A549 (cell line): ENCODE results near the gene GRM4. TPM values are rescaled to one million over a fixed set of nuclear protein-coding genes. Genes with fewer than 3 reads are reported as not detected.

Source experiments
- ATAC-seq, 2 experiments: fragments of 200-7000 bp in 1 of 2; fragments of >200 bp in 1 of 2; cut with Nextera tagmentation in 1 of 2; cut with Tn5 transposase in 1 of 2; 3 replicates each; pipeline versions ENCODE4 v1.8.0 to v1.9.1; 2018 to 2020; ENCODE audit warnings: mild to moderate bottlenecking in 1 of 2, moderate library complexity in 1 of 2
- CTCF ChIA-PET: fragments of 300-600 bp; sonication (Branson Sonifier 250); formaldehyde crosslinking; extraction: SDS; loops from one replicate; lab custom pipeline; 2021; ENCODE audit warnings: antibody characterized with exemption, inconsistent platforms; lab: Yijun Ruan, JAX
- POLR2A ChIA-PET: fragments of 350-600 bp; formaldehyde crosslinking; extraction: SDS; loops from one replicate; lab custom pipeline; 2021; ENCODE audit warnings: antibody characterized with exemption, inconsistent platforms; lab: Yijun Ruan, JAX
- DNase-seq, 2 experiments: peaks; one replicate each; pipeline versions ENCODE4 v3.0.0 to v3.0.0-alpha.2; 2011 to 2016; ENCODE audit warnings: low read depth in 1 of 2, low spot score in 1 of 2
- FAIRE-seq: peaks from 2 replicates; lab custom pipeline; 2011; peaks lifted over from hg19 to GRCh38; lab: Jason Lieb, UNC
- H3K27ac ChIP-seq, 2 experiments: fragments of >200 bp; sonication (Bioruptor Twin); formaldehyde crosslinking; 3 replicates each; pipeline ENCODE4 v1.5.1; 2016 to 2017
- H3K4me1 ChIP-seq: fragments of >200 bp; sonication (Bioruptor Twin); formaldehyde crosslinking; 3 replicates; pipeline ENCODE4 v1.6.1; 2016
- H3K4me2 ChIP-seq: fragments of >200 bp; sonication (Bioruptor Twin); formaldehyde crosslinking; 3 replicates; pipeline ENCODE4 v1.6.1; 2016
- H3K4me3 ChIP-seq: fragments of >200 bp; sonication (Bioruptor Twin); formaldehyde crosslinking; 3 replicates; pipeline ENCODE4 v1.5.1; 2016
- H3K9me3 ChIP-seq: fragments of >200 bp; sonication (Bioruptor Twin); formaldehyde crosslinking; 3 replicates; pipeline ENCODE4 v1.6.1; 2016
- CBX2 ChIP-seq: fragments of 200-600 bp; sonication (generic); IDR thresholded peaks from 2 replicates; pipeline ENCODE4 v1.6.1; 2016; ENCODE audit warnings: low read depth, mild to moderate bottlenecking, borderline replicate concordance
- EHF ChIP-seq: fragments of 250-450 bp; sonication (Bioruptor Pico); IDR thresholded peaks from 2 replicates; pipeline ENCODE4 v1.5.0; 2020; ENCODE audit warnings: mild to moderate bottlenecking
- EP300 ChIP-seq, 2 experiments: fragments of >200 bp; sonication (Bioruptor Twin); formaldehyde crosslinking; IDR thresholded peaks; 2 replicates in 1 of 2; 3 replicates in 1 of 2; pipeline ENCODE4 v1.6.1; 2016 to 2017
- FOSL2 ChIP-seq, 2 experiments: fragments of 450-650 bp in 1 of 2; fragments of >200 bp in 1 of 2; sonication (Bioruptor Twin) in 1 of 2; formaldehyde crosslinking; IDR thresholded peaks; 2 replicates each; pipeline versions ENCODE4 v1.5.0 to v1.6.1; 2016 to 2020; ENCODE audit warnings: mild to moderate bottlenecking in 1 of 2, moderate library complexity in 1 of 2
- FOXS1 ChIP-seq: fragments of 250-450 bp; sonication (Bioruptor Pico); IDR thresholded peaks from 2 replicates; pipeline ENCODE4 v1.5.0; 2020; ENCODE audit warnings: mild to moderate bottlenecking, moderate library complexity
- GATA3 ChIP-seq: IDR thresholded peaks from 2 replicates; pipeline ENCODE4 v1.6.1; 2012; ENCODE audit warnings: borderline replicate concordance
- HDAC2 ChIP-seq: fragments of 200-600 bp; sonication (generic); IDR thresholded peaks from 2 replicates; pipeline ENCODE4 v1.6.1; 2016
- HEYL ChIP-seq: fragments of 250-450 bp; sonication (Bioruptor Pico); IDR thresholded peaks from 2 replicates; pipeline ENCODE4 v1.8.0; 2021; ENCODE audit warnings: mild to moderate bottlenecking, moderate library complexity
- KDM5A ChIP-seq: fragments of 200-600 bp; sonication (generic); IDR thresholded peaks from 2 replicates; pipeline ENCODE4 v1.6.1; 2016; ENCODE audit warnings: antibody characterized with exemption, mild to moderate bottlenecking
- MAFK ChIP-seq: fragments of 450-650 bp; IDR thresholded peaks from 2 replicates; pipeline ENCODE4 v1.6.1; 2014; ENCODE audit not compliant: partially characterized antibody
- NFE2L2 ChIP-seq: fragments of 150-350 bp; conservative IDR thresholded peaks from 2 replicates; pipeline ENCODE4 v1.6.1; 2014; ENCODE audit warnings: low read length
- POLR2A ChIP-seq: IDR thresholded peaks from 2 replicates; pipeline ENCODE4 v1.6.1; 2012; ENCODE audit warnings: mild to moderate bottlenecking, low read length
- POLR2AphosphoS2 ChIP-seq: conservative IDR thresholded peaks from 2 replicates; pipeline ENCODE4 v1.6.1; 2012; ENCODE audit warnings: low read length, improper control_type of control experiment, inconsistent platforms
- RARB ChIP-seq: fragments of 250-450 bp; sonication (Bioruptor Pico); IDR thresholded peaks from 2 replicates; pipeline ENCODE4 v1.8.0; 2021; ENCODE audit warnings: mild to moderate bottlenecking, moderate library complexity
- SMC3 ChIP-seq: fragments of >200 bp; sonication (Bioruptor Twin); formaldehyde crosslinking; IDR thresholded peaks from 3 replicates; pipeline ENCODE4 v1.6.1; 2018; ENCODE audit warnings: inconsistent platforms
- TFCP2L1 ChIP-seq: fragments of 250-450 bp; sonication (Bioruptor Pico); IDR thresholded peaks from 2 replicates; pipeline ENCODE4 v1.5.0; 2021; ENCODE audit warnings: mild to moderate bottlenecking
- ZC3H11A ChIP-seq: fragments of 450-650 bp; IDR thresholded peaks from 2 replicates; pipeline ENCODE4 v1.6.1; 2014; ENCODE audit warnings: antibody characterized with exemption, mild to moderate bottlenecking
- ZFP36 ChIP-seq: fragments of 450-650 bp; IDR thresholded peaks from 2 replicates; pipeline ENCODE4 v1.6.1; 2014; ENCODE audit warnings: borderline replicate concordance; ENCODE audit not compliant: partially characterized antibody
- ZSCAN20 ChIP-seq: fragments of 250-450 bp; sonication (Bioruptor Pico); IDR thresholded peaks from 2 replicates; pipeline ENCODE4 v1.8.0; 2022; ENCODE audit warnings: mild to moderate bottlenecking, moderate library complexity
- WGBS: methylation state at CpG from one replicate; pipeline ENCODE4 v1.1.6; 2017; ENCODE audit errors: missing lambda C conversion rate; 5-methylcytosine and 5-hydroxymethylcytosine counted together
- polyA plus RNA-seq, 4 experiments: library from polyadenylated mRNA; depleted of rRNA in 3 of 4; stranded (reverse); fragments of >200 nt; fragmentation: RNase III in 1 of 4; extraction: RNeasy Plus Mini Kit Qiagen cat#74134 plus additional on column Dnase treatment in 1 of 4; gene quantifications; 2 replicates in 3 of 4; 3 replicates in 1 of 4; pipeline ENCODE4 v1.2.3, GENCODE V29; 2011 to 2017
- TF ChIP-seq, protein P1 (sequence below): IDR thresholded peaks from 2 replicates; pipeline ENCODE4 v1.6.1; 2012
- TF ChIP-seq, protein P2 (sequence below): fragments of >200 bp; sonication (Bioruptor Twin); formaldehyde crosslinking; IDR thresholded peaks from 3 replicates; pipeline ENCODE4 v1.6.1; 2016
- TF ChIP-seq, protein P3 (sequence below): fragments of 200-600 bp; sonication (generic); IDR thresholded peaks from 2 replicates; pipeline ENCODE4 v1.6.1; 2016; ENCODE audit warnings: antibody characterized with exemption, mild to moderate bottlenecking, moderate library complexity
- TF ChIP-seq, protein P4 (sequence below): IDR thresholded peaks from 2 replicates; pipeline ENCODE4 v1.6.1; 2012; ENCODE audit warnings: low read depth, borderline replicate concordance

GRM4 gene
- polyA plus RNA-seq, 2 of the 4 experiments (the other 2 are of a cell fraction): 0.05 TPM

DNA sequence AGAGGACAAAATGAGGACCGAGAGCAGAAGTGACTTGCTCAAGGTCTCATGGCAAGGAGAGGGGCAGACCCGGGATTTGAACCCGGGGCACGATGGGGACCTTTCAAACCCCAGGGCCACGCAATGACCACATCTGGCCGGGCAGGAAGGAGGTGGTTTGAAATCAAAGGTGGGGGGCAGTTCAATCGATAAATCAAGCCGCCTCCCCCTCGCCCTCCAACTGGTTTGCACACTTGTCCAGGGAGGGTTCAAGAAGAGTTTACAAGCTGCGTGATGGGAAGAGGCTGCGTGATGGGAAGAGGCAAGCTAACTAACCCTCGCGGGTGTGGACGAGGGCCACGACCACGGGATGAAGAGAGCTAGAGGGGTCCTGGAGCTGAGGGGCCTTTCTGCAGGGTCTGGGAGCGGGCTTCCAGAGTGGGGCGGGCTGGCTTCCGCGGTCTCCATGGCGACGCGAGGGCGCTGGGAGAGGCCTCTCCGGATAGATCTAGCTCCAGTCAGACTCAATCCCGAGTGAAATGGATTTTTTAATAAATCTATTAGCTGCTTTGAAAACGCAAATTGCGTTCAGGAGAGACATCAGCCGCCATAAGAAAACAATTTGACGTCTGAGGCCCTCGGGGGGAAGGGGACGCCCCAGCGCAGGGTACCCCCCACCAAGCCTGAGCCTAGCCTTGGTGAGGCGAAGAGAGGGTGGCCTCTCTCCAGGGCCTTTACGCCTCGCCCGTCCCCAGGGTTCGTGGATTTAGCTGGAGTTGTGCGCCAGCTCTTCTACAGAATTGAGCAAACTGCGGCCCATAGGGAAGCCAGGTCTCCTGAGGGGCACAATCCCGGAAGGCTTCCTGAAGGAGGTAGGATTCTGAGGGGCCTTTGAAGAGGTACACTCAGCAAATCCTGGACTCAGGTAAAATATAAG is 143.9 kb downstream of the GRM4 start:
- TF ChIP-seq NFE2L2 (no peak), TFCP2L1 (CRISPR knock-in tag) (no peak), ZFP36 (no peak), ZSCAN20 (CRISPR knock-in tag) (no peak), ZC3H11A (no peak), HEYL (CRISPR knock-in tag) (no peak), MAFK (no peak)
- TF ChIP-seq, all 56 proteins: peak for 0
- no peak overlapping the region for H3K4me3 ChIP-seq
- DNase-seq (no peak), FAIRE-seq (no peak), ATAC-seq (no peak)
- no peaks in the 10 kb centered on the region for H3K4me1 ChIP-seq
- H3K9me3 ChIP-seq: no peaks in the 10 kb centered on the region
- H3K27ac ChIP-seq: no peak overlapping the region
- POLR2A ChIA-PET: no interaction called here
- 73% methylated on average over 40 of the region's 41 CpGs for WGBS
- no peak overlapping the region for H3K4me2 ChIP-seq
- CTCF ChIA-PET: no interaction called here

DNA sequence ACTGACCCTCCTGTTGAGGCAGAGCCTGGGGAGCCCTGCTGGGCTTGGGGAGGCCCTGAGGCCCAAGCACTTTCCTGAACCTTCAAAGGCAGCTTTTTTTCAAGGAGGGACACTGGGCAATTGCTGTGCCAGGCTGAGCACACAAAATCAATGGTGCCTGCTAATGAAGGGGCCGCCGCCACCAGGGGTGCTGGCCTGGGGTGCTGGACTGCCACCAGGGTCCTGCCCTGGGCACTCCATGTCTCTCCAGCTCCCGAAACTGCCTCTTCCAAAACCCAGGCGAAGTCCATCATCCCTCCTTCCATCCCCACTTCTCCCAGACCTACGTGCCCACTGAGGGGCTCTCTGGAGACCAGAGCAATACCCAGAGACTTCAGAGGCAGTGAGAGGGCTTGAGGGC is 145.6 kb downstream of the GRM4 start:
- DNase-seq (no peak), ATAC-seq (no peak), FAIRE-seq (no peak)
- no peaks in the 10 kb centered on the region for H3K9me3 ChIP-seq
- TF ChIP-seq HDAC2 (no peak), KDM5A (no peak), ZFP36 (no peak), EHF (CRISPR knock-in tag) (no peak), FOXS1 (CRISPR knock-in tag) (no peak), ZC3H11A (no peak), FOSL2 (IDR thresholded peaks at IDR 0.05) (no peak), FOSL2 (CRISPR knock-in tag; IDR thresholded peaks at IDR 0.05) (no peak), TFCP2L1 (CRISPR knock-in tag) (no peak), RARB (no peak), EP300 (IDR thresholded peaks at IDR 0.05) (no peak), MAFK (no peak), ZSCAN20 (CRISPR knock-in tag) (no peak), CBX2 (no peak), NFE2L2 (no peak)
- TF ChIP-seq, protein P1, sequence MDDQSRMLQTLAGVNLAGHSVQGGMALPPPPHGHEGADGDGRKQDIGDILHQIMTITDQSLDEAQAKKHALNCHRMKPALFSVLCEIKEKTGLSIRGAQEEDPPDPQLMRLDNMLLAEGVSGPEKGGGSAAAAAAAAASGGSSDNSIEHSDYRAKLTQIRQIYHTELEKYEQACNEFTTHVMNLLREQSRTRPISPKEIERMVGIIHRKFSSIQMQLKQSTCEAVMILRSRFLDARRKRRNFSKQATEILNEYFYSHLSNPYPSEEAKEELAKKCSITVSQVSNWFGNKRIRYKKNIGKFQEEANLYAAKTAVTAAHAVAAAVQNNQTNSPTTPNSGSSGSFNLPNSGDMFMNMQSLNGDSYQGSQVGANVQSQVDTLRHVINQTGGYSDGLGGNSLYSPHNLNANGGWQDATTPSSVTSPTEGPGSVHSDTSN: no peak
- no peak overlapping the region for H3K27ac ChIP-seq
- POLR2A ChIA-PET: no interaction called here
- no peak overlapping the region for H3K4me3 ChIP-seq
- no peak overlapping the region for H3K4me2 ChIP-seq
- CTCF ChIA-PET: interaction anchor here (1.1 to 2.3 kb wide), 3 partner anchors 9 to 55 kb away, joined by 4 to 5 read pairs (median 5); no protein-coding TSS in a partner anchor
- 50% methylated on average over 5 of the region's 5 CpGs for WGBS
- no peaks in the 10 kb centered on the region for H3K4me1 ChIP-seq

DNA sequence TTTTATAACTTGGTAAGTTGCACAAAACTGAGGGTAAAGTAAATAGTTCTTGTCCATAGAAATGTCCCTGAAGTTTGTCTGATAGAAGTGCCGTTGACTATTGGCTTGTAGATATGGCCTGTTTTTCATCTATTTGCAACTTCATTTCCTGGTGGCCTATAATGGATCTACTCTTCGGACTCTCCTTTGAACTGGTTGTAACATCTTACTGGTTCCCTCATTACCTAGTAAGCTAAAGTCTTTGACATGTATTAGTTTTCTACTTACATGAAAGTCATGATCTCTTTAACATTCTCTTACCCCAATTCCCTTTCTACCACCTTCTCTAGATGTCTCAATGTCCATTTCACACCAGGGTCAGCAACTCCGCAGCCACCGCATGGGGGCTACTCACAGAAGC is 146.3 kb downstream of the GRM4 start:
- DNase-seq: no peak
- H3K27ac ChIP-seq: no peak overlapping the region
- no peak overlapping the region for H3K4me2 ChIP-seq
- ChIA-PET CTCF (interaction anchor here (1.2 to 2.3 kb wide), 3 partner anchors 9 to 156 kb away, joined by 3 to 5 read pairs (median 5); no protein-coding TSS in a partner anchor), POLR2A (no interaction called here)
- H3K4me3 ChIP-seq: no peak overlapping the region
- 67% methylated on average over 4 of the region's 4 CpGs for WGBS
- H3K4me1 ChIP-seq: no peaks in the 10 kb centered on the region
- no peaks in the 10 kb centered on the region for H3K9me3 ChIP-seq
- no peak for ATAC-seq
- TF ChIP-seq, protein P2, sequence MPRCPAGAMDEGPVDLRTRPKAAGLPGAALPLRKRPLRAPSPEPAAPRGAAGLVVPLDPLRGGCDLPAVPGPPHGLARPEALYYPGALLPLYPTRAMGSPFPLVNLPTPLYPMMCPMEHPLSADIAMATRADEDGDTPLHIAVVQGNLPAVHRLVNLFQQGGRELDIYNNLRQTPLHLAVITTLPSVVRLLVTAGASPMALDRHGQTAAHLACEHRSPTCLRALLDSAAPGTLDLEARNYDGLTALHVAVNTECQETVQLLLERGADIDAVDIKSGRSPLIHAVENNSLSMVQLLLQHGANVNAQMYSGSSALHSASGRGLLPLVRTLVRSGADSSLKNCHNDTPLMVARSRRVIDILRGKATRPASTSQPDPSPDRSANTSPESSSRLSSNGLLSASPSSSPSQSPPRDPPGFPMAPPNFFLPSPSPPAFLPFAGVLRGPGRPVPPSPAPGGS: no peak
- TF ChIP-seq EP300 (IDR thresholded peaks at IDR 0.05) (no peak), POLR2AphosphoS2 (no peak), EHF (CRISPR knock-in tag) (no peak), POLR2A (no peak), SMC3 (no peak), GATA3 (no peak)
- TF ChIP-seq, protein P3, sequence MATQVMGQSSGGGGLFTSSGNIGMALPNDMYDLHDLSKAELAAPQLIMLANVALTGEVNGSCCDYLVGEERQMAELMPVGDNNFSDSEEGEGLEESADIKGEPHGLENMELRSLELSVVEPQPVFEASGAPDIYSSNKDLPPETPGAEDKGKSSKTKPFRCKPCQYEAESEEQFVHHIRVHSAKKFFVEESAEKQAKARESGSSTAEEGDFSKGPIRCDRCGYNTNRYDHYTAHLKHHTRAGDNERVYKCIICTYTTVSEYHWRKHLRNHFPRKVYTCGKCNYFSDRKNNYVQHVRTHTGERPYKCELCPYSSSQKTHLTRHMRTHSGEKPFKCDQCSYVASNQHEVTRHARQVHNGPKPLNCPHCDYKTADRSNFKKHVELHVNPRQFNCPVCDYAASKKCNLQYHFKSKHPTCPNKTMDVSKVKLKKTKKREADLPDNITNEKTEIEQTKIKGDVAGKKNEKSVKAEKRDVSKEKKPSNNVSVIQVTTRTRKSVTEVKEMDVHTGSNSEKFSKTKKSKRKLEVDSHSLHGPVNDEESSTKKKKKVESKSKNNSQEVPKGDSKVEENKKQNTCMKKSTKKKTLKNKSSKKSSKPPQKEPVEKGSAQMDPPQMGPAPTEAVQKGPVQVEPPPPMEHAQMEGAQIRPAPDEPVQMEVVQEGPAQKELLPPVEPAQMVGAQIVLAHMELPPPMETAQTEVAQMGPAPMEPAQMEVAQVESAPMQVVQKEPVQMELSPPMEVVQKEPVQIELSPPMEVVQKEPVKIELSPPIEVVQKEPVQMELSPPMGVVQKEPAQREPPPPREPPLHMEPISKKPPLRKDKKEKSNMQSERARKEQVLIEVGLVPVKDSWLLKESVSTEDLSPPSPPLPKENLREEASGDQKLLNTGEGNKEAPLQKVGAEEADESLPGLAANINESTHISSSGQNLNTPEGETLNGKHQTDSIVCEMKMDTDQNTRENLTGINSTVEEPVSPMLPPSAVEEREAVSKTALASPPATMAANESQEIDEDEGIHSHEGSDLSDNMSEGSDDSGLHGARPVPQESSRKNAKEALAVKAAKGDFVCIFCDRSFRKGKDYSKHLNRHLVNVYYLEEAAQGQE: no peak
- TF ChIP-seq, protein P4, sequence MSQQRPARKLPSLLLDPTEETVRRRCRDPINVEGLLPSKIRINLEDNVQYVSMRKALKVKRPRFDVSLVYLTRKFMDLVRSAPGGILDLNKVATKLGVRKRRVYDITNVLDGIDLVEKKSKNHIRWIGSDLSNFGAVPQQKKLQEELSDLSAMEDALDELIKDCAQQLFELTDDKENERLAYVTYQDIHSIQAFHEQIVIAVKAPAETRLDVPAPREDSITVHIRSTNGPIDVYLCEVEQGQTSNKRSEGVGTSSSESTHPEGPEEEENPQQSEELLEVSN: no peak
- TF ChIP-seq, all 56 proteins: peak for 0
- no peak for FAIRE-seq
